GM19397 (cell line): ENCODE data around the gene LOXL3.

ENCODE experiments used
- ATAC-seq: cut with Tn5 transposase; IDR thresholded peaks from one replicate; pipeline ENCODE4 v1.9.1; 2021; ENCODE audit warnings: mild to moderate bottlenecking, moderate library complexity; ENCODE audit not compliant: unreplicated experiment

LOXL3 gene

DNA sequence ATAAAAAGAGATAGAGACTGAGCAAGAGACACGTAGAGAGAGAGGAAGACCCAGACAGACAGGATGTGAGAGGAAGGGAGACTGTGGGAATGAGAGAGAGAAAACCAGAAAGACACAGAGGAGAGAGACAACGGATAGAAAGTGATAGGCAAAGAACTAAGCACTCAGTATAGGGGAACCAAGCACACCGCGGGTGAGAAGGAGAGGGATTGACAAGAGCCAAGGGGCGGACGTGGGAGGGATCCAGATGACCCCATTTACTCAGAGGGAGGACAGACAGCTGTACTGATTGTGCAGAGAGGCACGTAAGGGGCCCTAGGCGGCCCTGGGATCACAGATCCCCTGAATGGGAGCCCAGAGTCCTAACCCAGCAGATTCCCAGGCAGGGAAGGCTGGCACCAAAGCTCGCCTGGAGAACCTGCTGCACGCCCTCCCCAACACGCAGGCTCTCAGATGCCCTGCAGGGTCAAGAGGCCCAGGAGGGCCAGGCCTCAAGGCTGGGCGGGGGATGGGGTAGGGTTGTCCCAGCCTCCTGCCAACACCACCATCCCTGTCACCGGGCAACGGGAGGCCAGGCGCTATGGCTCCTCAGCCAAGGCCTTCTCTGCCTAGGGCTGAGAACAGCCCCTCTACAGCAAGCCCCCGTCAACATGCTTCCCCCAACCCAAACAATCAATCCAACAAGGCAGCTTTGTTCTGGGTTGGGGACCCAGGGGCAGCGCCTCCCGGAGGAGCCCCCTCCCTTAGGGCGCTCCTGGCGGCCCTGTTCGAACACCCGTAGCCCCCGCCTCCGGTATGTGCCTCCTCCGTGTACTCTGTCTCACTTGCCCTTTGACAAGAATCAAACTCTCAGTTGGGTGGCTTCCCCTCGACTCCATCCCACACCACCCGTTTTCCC is 579 bp downstream of the LOXL3 start:
- no peak for ATAC-seq

DNA sequence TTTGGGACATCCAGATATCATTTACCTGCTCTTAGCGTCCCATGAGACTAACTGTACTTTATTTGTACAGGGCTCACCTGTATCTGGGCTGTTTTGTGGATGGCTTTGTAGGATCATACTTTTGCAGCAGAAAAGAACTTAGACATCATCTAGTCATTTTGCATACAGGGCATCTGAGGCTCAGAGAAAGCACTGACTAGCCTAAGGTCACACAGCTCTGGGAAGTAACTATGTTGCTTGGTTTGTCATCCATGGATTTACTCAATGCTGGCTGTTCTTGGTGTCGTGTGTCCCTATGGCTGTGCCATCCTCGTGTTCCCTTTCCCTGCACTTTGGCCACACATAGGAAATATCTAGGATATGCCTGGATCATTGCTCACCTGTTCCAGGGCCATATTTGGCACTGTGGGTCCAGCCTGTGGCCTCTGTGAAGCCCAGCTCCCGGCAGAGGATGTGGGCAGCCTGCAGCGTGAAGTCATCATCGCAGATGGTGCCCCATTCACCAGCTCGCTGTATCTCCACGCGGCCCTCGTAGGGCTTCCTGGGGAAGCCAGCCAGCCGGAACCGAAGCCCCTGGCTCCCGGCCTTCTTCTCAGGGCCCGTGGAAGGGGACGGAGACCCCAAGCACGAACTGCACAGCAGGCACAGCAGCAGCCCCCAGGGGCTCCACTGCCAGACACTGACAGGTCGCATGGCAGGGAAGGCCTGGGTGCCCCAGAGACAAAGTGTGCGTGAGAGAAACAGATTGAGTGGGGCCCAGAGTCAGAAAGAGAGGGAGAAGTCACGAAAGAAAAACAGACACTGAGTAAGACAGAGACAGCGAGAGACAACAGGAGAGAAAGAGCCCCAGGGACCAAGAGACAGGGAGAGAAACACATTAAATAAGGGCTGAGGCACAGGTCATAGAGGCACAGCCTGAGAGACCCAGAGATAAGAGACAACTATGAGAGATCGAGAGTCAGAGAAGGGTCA is 1.5 kb downstream of the LOXL3 start:
- no peak for ATAC-seq

- ATAC-seq = no peak
Measured at GRCh38 chr2:74551530-74551929, 2.2 kb downstream of the LOXL3 start.

- no peak for ATAC-seq
Measured at GRCh38 chr2:74550231-74550630, 3.5 kb downstream of the LOXL3 start.

DNA sequence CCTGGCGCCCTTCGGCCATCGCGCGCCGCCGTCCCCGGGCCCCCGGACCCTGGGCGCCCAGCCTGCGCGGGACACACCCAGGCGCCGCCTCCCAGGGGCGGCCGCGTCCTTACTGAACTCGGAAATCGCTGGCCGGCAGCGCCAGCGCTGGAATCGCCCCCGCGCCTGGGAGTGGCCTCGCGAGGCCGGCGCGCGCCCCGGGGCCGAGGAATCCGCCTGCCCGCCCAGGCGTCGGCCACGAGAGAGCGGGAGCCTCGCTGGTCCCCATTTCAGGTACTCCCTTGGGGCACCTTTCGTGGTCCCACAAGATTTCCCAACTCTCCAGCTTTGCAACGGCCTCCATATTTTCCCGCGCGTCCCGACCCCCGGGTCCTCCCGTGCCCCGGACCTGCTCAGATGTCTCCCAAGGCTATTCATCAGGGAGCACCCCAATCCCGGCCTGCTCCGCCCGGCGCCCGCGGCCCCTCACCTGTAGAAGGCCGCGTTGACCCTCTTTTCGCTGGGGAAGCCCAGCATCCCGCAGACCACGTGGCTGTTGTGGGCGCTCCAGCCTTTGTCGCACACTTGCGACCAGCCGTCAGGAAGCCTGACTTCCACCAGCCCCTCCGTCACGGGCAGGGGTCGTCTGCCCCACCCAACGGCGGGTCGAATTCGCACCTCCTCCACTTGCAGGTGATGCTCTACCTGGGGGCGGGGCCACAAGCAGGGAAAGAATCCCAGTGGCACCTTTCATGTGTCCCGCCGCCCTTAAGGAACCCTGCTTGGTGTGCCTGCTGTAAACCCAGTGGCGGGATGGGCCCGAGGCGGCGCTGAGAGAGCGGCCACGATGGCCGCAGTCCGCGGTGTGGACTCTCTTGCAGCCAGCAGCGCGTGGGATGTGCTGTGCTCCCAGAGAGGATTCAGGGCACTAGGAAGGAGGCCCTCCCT is 4.6 kb downstream of the LOXL3 start:
- no peak for ATAC-seq

DNA sequence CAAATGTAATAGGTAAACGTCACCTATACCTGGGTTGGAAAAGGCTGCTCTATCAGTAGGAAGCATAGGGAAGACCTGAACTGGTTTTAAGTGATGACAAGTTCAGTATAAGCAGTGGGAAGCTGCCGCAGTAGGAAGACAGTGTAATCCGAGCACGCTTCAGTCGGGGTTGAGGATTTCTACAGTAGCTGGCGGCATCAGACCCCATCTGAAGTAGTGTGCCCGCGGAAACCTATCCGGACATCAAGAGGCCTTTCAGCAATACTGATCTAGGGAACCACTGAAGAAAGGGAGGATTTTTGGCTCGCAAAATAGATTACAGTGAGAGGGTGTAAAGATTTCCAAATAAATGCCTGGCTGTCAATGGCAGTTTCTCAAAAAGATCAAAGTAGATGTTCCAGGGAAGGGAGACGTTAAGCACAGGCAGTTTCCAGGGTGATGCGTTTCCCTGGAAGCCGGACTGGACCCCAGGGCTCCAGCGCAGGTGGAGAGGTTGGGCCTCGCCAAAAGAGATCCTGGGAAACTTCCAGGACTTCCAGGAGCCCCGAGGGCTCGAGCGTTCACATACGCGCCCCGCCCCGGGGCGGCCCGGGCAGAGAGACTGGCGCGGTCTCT is 5.3 kb downstream of the LOXL3 start:
- no peak for ATAC-seq

- ATAC-seq = no peak
Measured at GRCh38 chr2:74546004-74546403, 7.7 kb downstream of the LOXL3 start.

GRCh38 chr2:74544634-74545033 is 9.1 kb downstream of the LOXL3 start:
- no peak for ATAC-seq

DNA sequence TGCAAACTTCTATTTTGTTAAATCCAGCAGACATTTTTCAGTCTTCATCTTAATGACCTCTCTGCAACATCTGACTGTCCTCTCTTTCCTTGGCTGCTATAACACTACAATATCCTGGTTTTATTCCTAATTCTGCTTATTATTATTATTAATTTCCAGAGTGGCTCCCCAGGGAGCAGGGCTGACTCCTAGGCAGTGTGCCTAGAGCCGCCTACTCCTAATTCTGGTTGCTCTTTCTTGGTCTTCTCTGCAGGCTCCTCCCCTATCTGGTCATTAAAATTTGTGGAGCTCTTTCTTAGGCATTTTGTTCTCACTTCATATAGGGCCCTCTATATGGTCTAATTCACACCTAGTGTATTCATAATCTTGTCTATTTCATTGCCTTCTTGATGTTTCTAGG is 10.8 kb downstream of the LOXL3 start:
- ATAC-seq = no peak

GRCh38 chr2:74540291-74540690 is 13.5 kb downstream of the LOXL3 start:
- no peak for ATAC-seq

DNA sequence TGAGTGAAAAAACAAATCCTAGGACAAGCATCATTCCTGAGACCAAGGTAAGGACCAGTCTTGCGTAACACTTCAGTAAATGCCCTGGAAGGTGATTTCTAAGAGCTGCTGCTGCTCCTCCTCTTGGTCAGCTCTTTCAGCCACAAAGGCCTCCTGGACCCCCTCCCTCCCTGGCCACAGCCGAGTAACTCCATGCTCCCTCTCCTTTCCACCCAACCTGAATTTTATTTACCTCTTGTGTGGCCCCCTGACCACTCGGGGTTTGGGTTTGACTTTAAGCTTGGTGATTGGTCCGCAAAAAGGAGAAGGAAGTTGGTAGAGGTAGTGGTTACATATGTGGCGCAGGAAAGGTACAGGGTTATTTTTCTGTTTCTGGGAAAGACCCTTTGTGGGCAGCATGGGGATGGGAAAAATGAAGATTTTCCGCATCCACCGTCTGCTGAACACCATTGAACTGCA is 14.8 kb downstream of the LOXL3 start:
- ATAC-seq = no peak

- no peak for ATAC-seq
Measured at GRCh38 chr2:74537140-74537539, 16.6 kb downstream of the LOXL3 start.

- no peak for ATAC-seq
Measured at GRCh38 chr2:74536166-74536950, 17.4 kb downstream of the LOXL3 start.

- ATAC-seq = no peak
Measured at GRCh38 chr2:74535440-74535965, 18.2 kb downstream of the LOXL3 start.

- no peak for ATAC-seq
Measured at GRCh38 chr2:74534411-74534810, 19.3 kb downstream of the LOXL3 start.

DNA sequence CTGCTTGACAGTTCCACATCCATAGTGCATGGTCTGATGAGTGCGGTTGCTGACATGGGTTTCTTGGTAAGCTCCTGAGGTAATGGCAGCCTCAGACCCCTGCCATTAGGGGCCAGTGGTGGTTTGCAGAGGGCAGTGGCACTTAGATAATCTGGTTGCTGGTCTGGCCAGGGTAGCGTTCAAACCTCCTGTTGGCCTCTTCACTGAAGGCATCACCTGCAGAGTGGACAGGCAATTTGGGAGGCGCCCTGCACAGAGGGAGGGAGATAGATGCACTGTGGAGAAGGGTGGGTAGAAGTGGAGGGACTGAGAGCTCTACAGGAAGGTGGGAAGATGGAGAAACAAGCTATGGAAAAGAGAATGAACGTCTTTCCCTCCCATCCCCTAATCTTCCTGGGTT is 20.3 kb downstream of the LOXL3 start:
- ATAC-seq = no peak

DNA sequence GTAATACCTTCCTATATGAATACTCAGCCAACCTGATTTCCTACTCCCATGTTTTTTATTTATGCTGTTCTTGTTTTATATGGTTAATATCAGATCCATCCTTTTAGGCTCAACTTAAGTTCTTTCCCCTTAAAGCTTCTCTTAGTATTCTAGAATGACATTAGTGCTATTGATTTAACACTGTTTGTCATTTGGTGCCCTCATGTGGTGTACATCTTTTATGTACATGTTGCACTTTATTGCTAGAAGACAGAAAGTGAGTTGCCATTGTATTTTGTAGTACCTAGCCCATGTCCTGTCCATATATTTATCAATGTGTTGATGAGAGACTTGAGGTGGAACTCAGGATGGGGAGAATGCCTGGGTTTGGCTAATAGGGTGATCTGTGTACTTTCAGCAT is 21.5 kb downstream of the LOXL3 start:
- no peak for ATAC-seq

DNA sequence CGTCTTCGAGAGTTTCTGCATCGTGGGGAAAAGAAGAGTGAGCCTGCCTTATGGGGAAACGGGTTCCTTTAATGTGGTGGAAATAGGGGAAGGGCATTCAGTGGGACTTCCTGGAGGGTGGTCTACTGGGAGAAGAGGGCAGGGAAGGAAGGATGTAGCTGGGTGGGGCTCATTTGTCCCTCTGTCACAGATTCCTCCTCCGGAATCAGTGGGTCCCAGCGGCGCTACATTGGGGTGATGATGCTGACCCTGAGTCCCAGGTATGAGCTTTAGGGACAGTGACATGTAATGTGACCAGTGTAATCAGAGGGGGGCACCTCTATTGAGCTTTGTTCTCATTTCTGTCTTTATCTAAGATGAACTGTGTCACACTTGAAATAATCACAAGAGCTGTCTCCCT is 22.1 kb downstream of the LOXL3 start:
- ATAC-seq = no peak
